AG04450 (cell line): Measurements from ENCODE around the gene ZBTB39. TPM values are rescaled to one million over a fixed set of nuclear protein-coding genes. Genes with fewer than 3 reads are reported as not detected.

ENCODE experiments used
- CTCF ChIA-PET: fragments of 300-600, 350-600 bp; formaldehyde crosslinking; extraction: SDS; loops from one replicate; lab custom pipeline; 2022; ENCODE audit warnings: antibody characterized with exemption, inconsistent platforms; lab: Charles Lee
- POLR2A ChIA-PET: fragments of 350-600 bp; formaldehyde crosslinking; extraction: SDS; loops from one replicate; lab custom pipeline; 2021; ENCODE audit warnings: antibody characterized with exemption, inconsistent platforms; lab: Yijun Ruan, JAX
- DNase-seq: peaks from one replicate; pipeline ENCODE4 v3.0.0-alpha.2; 2011; ENCODE audit warnings: low read depth, low spot score
- H3K27ac ChIP-seq: one replicate; pipeline ENCODE4 v1.5.1; 2012; ENCODE audit warnings: low read depth, low read length, control low read depth
- H3K27me3 ChIP-seq: one replicate; pipeline ENCODE4 v1.6.0; 2012; ENCODE audit warnings: low read length; ENCODE audit not compliant: control insufficient read depth, insufficient read depth
- H3K4me3 ChIP-seq: 2 replicates; pipeline ENCODE4 v1.5.1; 2011; ENCODE audit warnings: mild to moderate bottlenecking, low read depth, low read length, control low read depth
- H3K9me3 ChIP-seq: 2 replicates; pipeline ENCODE4 v1.5.1; 2012; ENCODE audit warnings: low read length; ENCODE audit not compliant: control insufficient read depth, insufficient read depth
- CTCF ChIP-seq: IDR thresholded peaks from 2 replicates; pipeline ENCODE4 v1.5.1; 2011; ENCODE audit warnings: low read depth, low read length, control low read depth, inconsistent platforms
- polyA plus RNA-seq: library from polyadenylated mRNA; depleted of rRNA; stranded (reverse); fragments of >200 nt; gene quantifications from 2 replicates; pipeline ENCODE4 v1.2.3, GENCODE V29; 2011

ZBTB39 gene
- polyA plus RNA-seq, 1 experiment: 6.4 TPM

DNA sequence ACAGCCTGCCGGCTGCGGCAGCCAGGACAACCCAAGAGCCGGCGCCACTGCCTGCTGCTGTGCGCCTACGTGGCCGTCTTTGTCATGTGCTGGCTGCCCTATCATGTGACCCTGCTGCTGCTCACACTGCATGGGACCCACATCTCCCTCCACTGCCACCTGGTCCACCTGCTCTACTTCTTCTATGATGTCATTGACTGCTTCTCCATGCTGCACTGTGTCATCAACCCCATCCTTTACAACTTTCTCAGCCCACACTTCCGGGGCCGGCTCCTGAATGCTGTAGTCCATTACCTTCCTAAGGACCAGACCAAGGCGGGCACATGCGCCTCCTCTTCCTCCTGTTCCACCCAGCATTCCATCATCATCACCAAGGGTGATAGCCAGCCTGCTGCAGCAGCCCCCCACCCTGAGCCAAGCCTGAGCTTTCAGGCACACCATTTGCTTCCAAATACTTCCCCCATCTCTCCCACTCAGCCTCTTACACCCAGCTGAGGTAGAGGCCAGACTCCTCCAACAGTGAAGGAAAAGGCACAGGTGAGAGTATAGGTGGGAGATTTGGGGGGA lies 10.3 kb downstream of the ZBTB39 start:
- Histone ChIP-seq H3K27ac (no peak overlapping the region), H3K4me3 (no peak overlapping the region), H3K27me3 (no peaks in the 10 kb centered on the region), H3K9me3 (no peaks in the 10 kb centered on the region)
- no peak for DNase-seq
- POLR2A ChIA-PET: no interaction called here
- CTCF ChIA-PET: interaction anchor here (0.5 to 2.9 kb wide), 3 partner anchors 9 to 239 kb away, joined by 3 to 11 read pairs (median 9); no protein-coding TSS in a partner anchor
- TF ChIP-seq CTCF: no peak

GRCh38 chr12:56995201-56995929 lies 11.0 kb downstream of the ZBTB39 start:
- no peak overlapping the region for H3K4me3 ChIP-seq
- H3K27me3 ChIP-seq: no peaks in the 10 kb centered on the region
- no peaks in the 10 kb centered on the region for H3K9me3 ChIP-seq
- TF ChIP-seq CTCF: no peak
- no peak overlapping the region for H3K27ac ChIP-seq
- ChIA-PET CTCF (interaction anchor here (0.5 kb wide), 1 partner anchor 238 kb away, joined by 7 read pairs; no protein-coding TSS in a partner anchor), POLR2A (no interaction called here)
- DNase-seq: no peak

DNA sequence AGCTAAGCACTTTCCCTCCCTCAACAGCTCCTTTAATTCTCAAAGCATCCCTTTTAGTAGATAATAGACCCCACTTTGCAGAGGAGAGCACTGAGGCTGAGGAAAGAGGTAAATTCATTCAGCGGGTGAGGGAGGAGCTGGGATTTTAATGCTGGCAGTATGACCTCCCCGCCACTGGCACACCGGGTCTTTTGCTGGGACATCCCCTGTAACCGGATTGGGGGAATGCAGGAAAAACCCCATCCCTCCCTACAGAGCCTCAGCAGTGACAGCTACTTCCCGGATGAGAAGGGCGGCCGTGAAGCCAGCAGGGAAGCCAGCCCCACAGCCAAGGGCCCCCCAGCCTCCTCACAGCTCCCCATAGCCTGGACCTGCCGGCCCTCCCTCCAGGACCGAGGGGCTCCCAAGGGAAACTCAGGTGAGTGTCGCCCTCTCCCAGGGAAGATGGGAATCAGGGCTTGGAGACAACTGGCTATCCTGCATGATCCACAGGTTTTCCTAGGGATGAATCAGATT lies 12.1 kb downstream of the ZBTB39 start:
- ChIA-PET CTCF (interaction anchor here (0.8 kb wide), 1 partner anchor 232 kb away, joined by 4 read pairs; no protein-coding TSS in a partner anchor), POLR2A (no interaction called here)
- H3K9me3 ChIP-seq: no peaks in the 10 kb centered on the region
- DNase-seq: no peak
- H3K4me3 ChIP-seq: no peak overlapping the region
- peaks cover 3% of the 10 kb centered on the region for H3K27me3 ChIP-seq
- H3K27ac ChIP-seq: no peak overlapping the region
- no peak for TF ChIP-seq CTCF

DNA sequence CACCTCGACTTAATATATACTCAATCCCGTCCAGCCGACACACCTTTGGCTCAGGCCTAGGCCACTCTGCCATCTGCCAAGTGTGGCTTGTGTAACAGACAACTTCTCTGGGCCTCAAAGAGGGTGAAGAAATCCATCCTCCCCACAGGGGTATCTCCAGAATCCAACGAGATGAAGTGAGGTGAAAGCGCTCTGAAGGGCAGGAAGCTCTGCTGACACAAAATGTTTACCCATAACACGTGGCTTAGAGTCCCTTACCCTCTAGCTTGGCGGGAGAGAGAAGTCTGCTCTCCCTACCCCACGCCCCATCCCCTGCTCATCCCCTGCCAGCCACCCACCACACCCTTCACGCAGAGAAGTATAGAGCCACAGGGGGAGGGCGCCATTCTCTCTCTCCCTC lies 13.0 kb downstream of the ZBTB39 start:
- ChIA-PET POLR2A (no interaction called here), CTCF (interaction anchor here (0.6 to 2.7 kb wide), 2 partner anchors 8 to 311 kb away, joined by 3 to 17 read pairs; no protein-coding TSS in a partner anchor)
- no peak for TF ChIP-seq CTCF
- Histone ChIP-seq H3K9me3 (no peaks in the 10 kb centered on the region), H3K27ac (no peak overlapping the region), H3K27me3 (peaks cover 3% of the 10 kb centered on the region), H3K4me3 (no peak overlapping the region)
- DNase-seq: no peak
